Suprapubic skin (tissue), 4 donors: ENCODE data around the gene ARAP2. TPM values are rescaled to one million over a fixed set of nuclear protein-coding genes. Genes with fewer than 3 reads are reported as not detected.

ENCODE experiments used
- DNase-seq, 2 donors: peaks; one replicate each; pipeline ENCODE4 v3.0.0-alpha.2; 2019; ENCODE audit warnings: low spot score in 2 of 2
- H3K27ac ChIP-seq: fragments of 200-600 bp; sonication (generic); one replicate; pipeline ENCODE4 v1.5.1; 2019
- H3K27me3 ChIP-seq: fragments of 200-600 bp; sonication (generic); one replicate; pipeline ENCODE4 v1.5.1; 2019
- H3K36me3 ChIP-seq: fragments of 200-600 bp; sonication (generic); one replicate; pipeline ENCODE4 v1.5.1; 2019
- H3K4me1 ChIP-seq: fragments of 200-600 bp; sonication (generic); one replicate; pipeline ENCODE4 v1.5.1; 2019
- H3K4me3 ChIP-seq: fragments of 200-600 bp; sonication (generic); one replicate; pipeline ENCODE4 v1.5.1; 2019; ENCODE audit warnings: mild to moderate bottlenecking
- H3K9me3 ChIP-seq: fragments of 200-600 bp; sonication (generic); one replicate; pipeline ENCODE4 v1.5.1; 2019
- EP300 ChIP-seq: sonication (generic); formaldehyde crosslinking; IDR thresholded peaks from one replicate; pipeline ENCODE4 v1.6.1; 2017; ENCODE audit warnings: antibody characterized with exemption
- POLR2A ChIP-seq, 2 donors: fragments of 450-650 bp; IDR thresholded peaks; one replicate each; pipeline ENCODE4 v1.6.1; 2017; ENCODE audit warnings: antibody characterized with exemption in 2 of 2, mild to moderate bottlenecking in 2 of 2, moderate library complexity in 2 of 2
- POLR2AphosphoS5 ChIP-seq, 3 donors: sonication (generic); formaldehyde crosslinking; IDR thresholded peaks; one replicate each; pipeline ENCODE4 v1.6.1; 2017; ENCODE audit warnings: antibody characterized with exemption in 3 of 3
- WGBS: methylation state at CpG from one replicate; pipeline ENCODE4 v1.1.5; 2018; 5-methylcytosine and 5-hydroxymethylcytosine counted together
- total RNA-seq, 4 donors: library from RNA; depleted of rRNA; stranded (reverse); fragments of >200 nt; gene quantifications; one replicate each; pipeline ENCODE4 v1.1.0, GENCODE V29; 2016
- TF ChIP-seq, protein P1 (sequence below), 2 donors: fragments of 200-600 bp in 1 of 2; fragments of 450-650 bp in 1 of 2; sonication (generic) in 1 of 2; IDR thresholded peaks; one replicate each; pipeline ENCODE4 v1.5.1; 2016 to 2019; ENCODE audit warnings: antibody characterized with exemption in 2 of 2, mild to moderate bottlenecking in 1 of 2, moderate library complexity in 1 of 2

Gene ARAP2
- total RNA-seq, 4 donors from 2014 or later, result 88.2 to 203 (median 117) TPM

DNA sequence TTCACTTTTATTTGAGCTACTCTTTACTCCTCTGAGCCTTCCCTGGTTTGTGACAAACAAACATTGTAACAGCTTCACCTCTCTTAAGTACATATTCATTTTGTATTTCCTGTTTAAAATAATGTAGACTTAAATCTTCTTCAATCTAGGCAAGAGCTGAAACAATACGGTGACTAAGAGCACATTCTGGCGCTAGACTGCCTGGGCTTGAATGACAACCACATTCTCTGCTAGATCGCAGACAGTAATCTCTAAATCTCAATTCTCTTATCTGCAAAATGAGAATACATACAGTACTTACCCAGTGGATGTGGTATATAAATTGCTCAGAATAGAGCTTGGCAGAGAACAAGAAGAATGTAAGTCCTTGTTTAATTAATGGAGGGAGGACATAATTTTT lies 144.8 kb downstream of the ARAP2 start:
- Histone ChIP-seq H3K36me3 (no peaks in the 10 kb centered on the region), H3K27ac (no peak overlapping the region), H3K9me3 (no peaks in the 10 kb centered on the region), H3K4me1 (no peaks in the 10 kb centered on the region), H3K27me3 (no peaks in the 10 kb centered on the region), H3K4me3 (no peak overlapping the region)
- no peak for DNase-seq
- TF ChIP-seq, protein P1, sequence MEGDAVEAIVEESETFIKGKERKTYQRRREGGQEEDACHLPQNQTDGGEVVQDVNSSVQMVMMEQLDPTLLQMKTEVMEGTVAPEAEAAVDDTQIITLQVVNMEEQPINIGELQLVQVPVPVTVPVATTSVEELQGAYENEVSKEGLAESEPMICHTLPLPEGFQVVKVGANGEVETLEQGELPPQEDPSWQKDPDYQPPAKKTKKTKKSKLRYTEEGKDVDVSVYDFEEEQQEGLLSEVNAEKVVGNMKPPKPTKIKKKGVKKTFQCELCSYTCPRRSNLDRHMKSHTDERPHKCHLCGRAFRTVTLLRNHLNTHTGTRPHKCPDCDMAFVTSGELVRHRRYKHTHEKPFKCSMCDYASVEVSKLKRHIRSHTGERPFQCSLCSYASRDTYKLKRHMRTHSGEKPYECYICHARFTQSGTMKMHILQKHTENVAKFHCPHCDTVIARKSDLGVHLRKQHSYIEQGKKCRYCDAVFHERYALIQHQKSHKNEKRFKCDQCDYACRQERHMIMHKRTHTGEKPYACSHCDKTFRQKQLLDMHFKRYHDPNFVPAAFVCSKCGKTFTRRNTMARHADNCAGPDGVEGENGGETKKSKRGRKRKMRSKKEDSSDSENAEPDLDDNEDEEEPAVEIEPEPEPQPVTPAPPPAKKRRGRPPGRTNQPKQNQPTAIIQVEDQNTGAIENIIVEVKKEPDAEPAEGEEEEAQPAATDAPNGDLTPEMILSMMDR (IDR thresholded peaks at IDR 0.05), result no peak
- TF ChIP-seq EP300, result no peak
- TF ChIP-seq POLR2AphosphoS5 (IDR thresholded peaks at IDR 0.05), result no peak
- TF ChIP-seq POLR2A (IDR thresholded peaks at IDR 0.05), result no peak
- 84% methylated on average over 3 of the region's 3 CpGs for WGBS

DNA sequence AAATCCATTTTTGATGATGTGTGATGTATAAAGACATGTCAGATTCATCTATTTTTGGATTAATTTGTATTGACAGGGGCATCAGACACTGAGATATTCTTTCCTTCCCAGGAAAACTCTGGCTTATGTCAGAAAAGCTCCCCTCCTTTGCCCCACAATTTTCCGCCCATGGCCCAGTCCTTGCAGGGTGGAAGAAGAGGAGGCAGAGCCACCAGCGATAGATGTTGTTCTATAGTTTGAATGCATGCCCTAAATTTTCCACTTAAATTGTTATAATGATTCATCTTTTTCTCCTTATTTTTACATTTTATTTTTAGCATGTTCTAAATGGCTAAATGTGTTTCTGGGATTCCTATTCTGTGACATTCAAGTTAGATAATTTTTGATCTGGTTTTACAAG lies 149.3 kb downstream of the ARAP2 start:
- WGBS, result 89% methylated on average over 2 of the region's 2 CpGs
- H3K4me3 ChIP-seq, result no peak overlapping the region
- TF ChIP-seq, protein P1 (IDR thresholded peaks at IDR 0.05), result no peak
- no peak for TF ChIP-seq EP300
- TF ChIP-seq POLR2AphosphoS5 (IDR thresholded peaks at IDR 0.05), result no peak
- no peak for TF ChIP-seq POLR2A (IDR thresholded peaks at IDR 0.05)
- H3K27me3 ChIP-seq, result no peaks in the 10 kb centered on the region
- H3K27ac ChIP-seq, result no peak overlapping the region
- no peaks in the 10 kb centered on the region for H3K4me1 ChIP-seq
- H3K36me3 ChIP-seq, result peaks cover 13% of the 10 kb centered on the region
- no peak for DNase-seq
- no peaks in the 10 kb centered on the region for H3K9me3 ChIP-seq

DNA sequence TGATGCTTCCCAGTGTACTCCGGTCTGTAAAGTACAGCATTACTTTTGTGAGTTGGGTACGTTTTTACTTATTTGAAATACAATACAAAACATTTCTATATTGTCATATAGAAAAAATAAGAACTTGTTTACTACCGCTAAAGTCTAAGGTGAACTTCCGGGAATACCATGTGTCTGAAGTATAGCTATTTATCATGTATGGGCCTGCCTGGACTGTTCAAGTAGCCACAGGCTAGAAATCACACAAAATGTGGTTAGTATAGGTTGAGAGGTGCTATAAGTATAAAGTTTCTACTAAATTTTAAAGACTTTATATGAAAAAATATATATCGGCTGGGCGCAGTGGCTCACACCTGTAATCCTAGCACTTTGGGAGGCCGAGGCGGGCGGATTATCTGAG lies 152.3 kb downstream of the ARAP2 start:
- Histone ChIP-seq H3K4me1 (no peaks in the 10 kb centered on the region), H3K27ac (no peak overlapping the region), H3K27me3 (no peaks in the 10 kb centered on the region), H3K4me3 (no peak overlapping the region), H3K9me3 (no peaks in the 10 kb centered on the region), H3K36me3 (peaks cover 13% of the 10 kb centered on the region)
- 93% methylated on average over 9 of the region's 9 CpGs for WGBS
- TF ChIP-seq POLR2AphosphoS5 (IDR thresholded peaks at IDR 0.05) (no peak), EP300 (no peak), POLR2A (IDR thresholded peaks at IDR 0.05) (no peak)
- TF ChIP-seq, protein P1 (IDR thresholded peaks at IDR 0.05), result no peak
- no peak for DNase-seq

- no peaks in the 10 kb centered on the region for H3K27me3 ChIP-seq
- WGBS, result 22% methylated on average over 1 of the region's 1 CpG
- TF ChIP-seq EP300 (no peak), POLR2A (IDR thresholded peaks at IDR 0.05) (no peak)
- TF ChIP-seq, protein P1 (IDR thresholded peaks at IDR 0.05), result no peak
- DNase-seq, result no peak
- peaks cover 14% of the 10 kb centered on the region for H3K36me3 ChIP-seq
- no peak overlapping the region for H3K27ac ChIP-seq
- no peaks in the 10 kb centered on the region for H3K4me1 ChIP-seq
- no peaks in the 10 kb centered on the region for H3K9me3 ChIP-seq
- no peak overlapping the region for H3K4me3 ChIP-seq
Measured at GRCh38 chr4:36088542-36088941, 155.8 kb downstream of the ARAP2 start.

DNA sequence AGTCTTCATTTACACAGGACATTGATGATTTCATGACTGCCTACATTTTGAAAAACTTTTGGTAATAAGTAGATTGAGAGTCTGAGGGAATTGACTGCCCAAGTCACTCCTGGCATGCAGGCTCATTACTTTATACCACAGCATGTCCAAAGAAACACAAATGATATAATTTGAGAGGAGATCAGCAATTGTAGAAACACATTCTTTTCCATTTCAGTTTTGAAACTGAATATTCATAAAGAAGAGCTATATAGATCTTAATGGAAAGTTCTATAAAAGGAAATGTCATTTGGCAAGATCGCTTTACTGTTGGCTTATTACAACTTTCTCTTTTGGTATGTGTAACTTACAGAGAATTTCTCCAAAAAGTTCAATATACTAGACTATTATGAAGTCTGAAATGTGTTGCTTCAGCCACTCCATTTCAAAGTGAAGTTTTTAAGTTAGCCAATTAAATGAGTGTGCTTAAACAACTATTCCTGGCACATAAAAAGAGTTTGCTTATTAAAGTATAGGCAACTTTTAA lies 158.0 kb downstream of the ARAP2 start:
- no peak for DNase-seq
- H3K4me1 ChIP-seq, result no peaks in the 10 kb centered on the region
- no peaks in the 10 kb centered on the region for H3K27me3 ChIP-seq
- no peak overlapping the region for H3K4me3 ChIP-seq
- no peak overlapping the region for H3K27ac ChIP-seq
- H3K9me3 ChIP-seq, result no peaks in the 10 kb centered on the region
- TF ChIP-seq, protein P1 (IDR thresholded peaks at IDR 0.05), result no peak
- TF ChIP-seq POLR2A (IDR thresholded peaks at IDR 0.05), result no peak
- TF ChIP-seq EP300, result no peak
- TF ChIP-seq POLR2AphosphoS5 (IDR thresholded peaks at IDR 0.05), result no peak
- H3K36me3 ChIP-seq, result peaks cover 25% of the 10 kb centered on the region
- WGBS, result 92% methylated on average over 1 of the region's 1 CpG
